Measurements from ENCODE around the gene MAP2K6. TPM values are rescaled to one million over a fixed set of nuclear protein-coding genes. Genes with fewer than 3 reads are reported as not detected.

Gene MAP2K6
- total RNA-seq, 1 donor from 2014 or later: 30.5 TPM

DNA sequence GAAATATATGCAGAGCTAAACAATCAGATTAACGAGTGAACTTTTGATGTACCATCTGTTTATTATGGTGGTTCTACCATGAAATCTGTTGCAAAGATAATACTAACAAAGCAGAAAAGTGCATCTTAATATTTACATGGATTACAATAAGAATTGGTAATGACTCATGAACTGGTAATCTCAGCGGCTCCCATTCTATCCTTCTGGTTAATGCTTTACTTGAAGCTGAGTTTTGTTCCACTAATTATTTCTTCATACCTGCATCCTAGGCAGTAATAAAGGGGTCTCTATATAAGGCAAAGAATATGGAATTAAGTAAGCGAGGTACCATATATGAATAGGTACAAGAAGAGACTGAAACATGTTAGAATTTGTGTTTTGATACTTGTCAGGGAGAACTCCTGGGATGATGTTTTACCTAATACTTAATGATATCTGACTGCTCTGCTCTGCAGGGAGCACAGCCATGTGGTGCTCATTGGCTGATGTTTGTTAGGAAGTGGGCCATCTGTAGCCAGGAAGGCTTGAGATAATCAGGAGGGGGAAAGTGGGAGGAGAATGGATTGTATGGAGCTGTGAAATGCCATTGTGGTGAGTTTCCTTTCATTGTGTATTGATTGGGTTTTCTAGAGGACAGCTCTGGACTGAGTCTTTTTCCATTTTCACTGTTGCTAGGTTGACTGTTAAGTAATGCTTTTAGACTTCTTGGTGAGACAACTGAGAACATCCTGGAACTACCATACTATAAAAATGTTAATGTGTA, 52.6 kb downstream of the MAP2K6 start:
- TF ChIP-seq, protein P1, sequence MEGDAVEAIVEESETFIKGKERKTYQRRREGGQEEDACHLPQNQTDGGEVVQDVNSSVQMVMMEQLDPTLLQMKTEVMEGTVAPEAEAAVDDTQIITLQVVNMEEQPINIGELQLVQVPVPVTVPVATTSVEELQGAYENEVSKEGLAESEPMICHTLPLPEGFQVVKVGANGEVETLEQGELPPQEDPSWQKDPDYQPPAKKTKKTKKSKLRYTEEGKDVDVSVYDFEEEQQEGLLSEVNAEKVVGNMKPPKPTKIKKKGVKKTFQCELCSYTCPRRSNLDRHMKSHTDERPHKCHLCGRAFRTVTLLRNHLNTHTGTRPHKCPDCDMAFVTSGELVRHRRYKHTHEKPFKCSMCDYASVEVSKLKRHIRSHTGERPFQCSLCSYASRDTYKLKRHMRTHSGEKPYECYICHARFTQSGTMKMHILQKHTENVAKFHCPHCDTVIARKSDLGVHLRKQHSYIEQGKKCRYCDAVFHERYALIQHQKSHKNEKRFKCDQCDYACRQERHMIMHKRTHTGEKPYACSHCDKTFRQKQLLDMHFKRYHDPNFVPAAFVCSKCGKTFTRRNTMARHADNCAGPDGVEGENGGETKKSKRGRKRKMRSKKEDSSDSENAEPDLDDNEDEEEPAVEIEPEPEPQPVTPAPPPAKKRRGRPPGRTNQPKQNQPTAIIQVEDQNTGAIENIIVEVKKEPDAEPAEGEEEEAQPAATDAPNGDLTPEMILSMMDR (IDR thresholded peaks at IDR 0.05; ENCODE audit: unreplicated experiment): no peak
- peak overlapping the region; percentile 98 for H3K27ac Mint-ChIP-seq (ENCODE audit: unreplicated experiment)
- H3K36me3 Mint-ChIP-seq (ENCODE audit: low read depth, unreplicated experiment): peaks cover 4% of the 10 kb centered on the region
- peak; percentile 46 for DNase-seq (ENCODE audit: low spot score)
- H3K4me1 Mint-ChIP-seq (ENCODE audit: unreplicated experiment): peaks cover 41% of the 10 kb centered on the region
- peaks cover 4% of the 10 kb centered on the region for H3K27me3 Mint-ChIP-seq (ENCODE audit: unreplicated experiment)
- H3K9me3 Mint-ChIP-seq (ENCODE audit: unreplicated experiment): no peaks in the 10 kb centered on the region
- no peak overlapping the region for H3K4me3 Mint-ChIP-seq (ENCODE audit: unreplicated experiment)

- TF ChIP-seq, protein P1 (IDR thresholded peaks at IDR 0.05; ENCODE audit: unreplicated experiment): no peak
- Mint-ChIP-seq H3K27me3 (ENCODE audit: unreplicated experiment) (peaks cover 2% of the 10 kb centered on the region), H3K4me1 (ENCODE audit: unreplicated experiment) (peaks cover 41% of the 10 kb centered on the region), H3K27ac (ENCODE audit: unreplicated experiment) (peak overlapping the region; percentile 98), H3K4me3 (ENCODE audit: unreplicated experiment) (peak overlapping the region; percentile 21), H3K36me3 (ENCODE audit: low read depth, unreplicated experiment) (peaks cover 4% of the 10 kb centered on the region), H3K9me3 (ENCODE audit: unreplicated experiment) (no peaks in the 10 kb centered on the region)
- DNase-seq (ENCODE audit: low spot score): no peak
Observed at GRCh38 chr17:69468207-69468606, 53.7 kb downstream of the MAP2K6 start.

- Mint-ChIP-seq H3K4me1 (ENCODE audit: unreplicated experiment) (peaks cover 32% of the 10 kb centered on the region), H3K27ac (ENCODE audit: unreplicated experiment) (peak overlapping the region; percentile 24), H3K9me3 (ENCODE audit: unreplicated experiment) (no peaks in the 10 kb centered on the region), H3K36me3 (ENCODE audit: low read depth, unreplicated experiment) (peaks cover 4% of the 10 kb centered on the region), H3K27me3 (ENCODE audit: unreplicated experiment) (peaks cover 2% of the 10 kb centered on the region), H3K4me3 (ENCODE audit: unreplicated experiment) (no peak overlapping the region)
- DNase-seq (ENCODE audit: low spot score): no peak
- TF ChIP-seq, protein P1 (IDR thresholded peaks at IDR 0.05; ENCODE audit: unreplicated experiment): no peak
Observed at GRCh38 chr17:69470702-69471101, 56.2 kb downstream of the MAP2K6 start.

DNA sequence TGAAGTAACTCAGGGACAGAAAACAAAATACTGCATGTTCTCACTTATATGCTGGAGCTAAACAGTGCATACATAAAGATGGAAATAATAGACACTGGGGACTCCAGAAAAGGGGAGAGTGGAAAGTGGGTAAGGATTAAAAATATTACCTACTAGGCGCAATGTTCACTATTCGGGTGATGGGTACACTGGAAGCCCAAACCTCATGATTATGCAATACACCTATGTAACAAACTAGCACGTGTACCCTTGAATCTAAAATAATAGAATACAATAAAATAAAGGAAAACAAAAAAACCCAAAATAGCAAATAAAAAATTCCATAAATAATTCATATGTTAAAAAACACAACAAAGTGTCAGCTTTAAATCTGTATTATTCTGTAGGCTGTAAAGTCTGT, 56.9 kb downstream of the MAP2K6 start:
- Mint-ChIP-seq H3K36me3 (ENCODE audit: low read depth, unreplicated experiment) (peaks cover 4% of the 10 kb centered on the region), H3K4me1 (ENCODE audit: unreplicated experiment) (peaks cover 29% of the 10 kb centered on the region), H3K4me3 (ENCODE audit: unreplicated experiment) (no peak overlapping the region), H3K27me3 (ENCODE audit: unreplicated experiment) (peaks cover 2% of the 10 kb centered on the region), H3K9me3 (ENCODE audit: unreplicated experiment) (no peaks in the 10 kb centered on the region), H3K27ac (ENCODE audit: unreplicated experiment) (no peak overlapping the region)
- no peak for DNase-seq (ENCODE audit: low spot score)
- TF ChIP-seq, protein P1 (IDR thresholded peaks at IDR 0.05; ENCODE audit: unreplicated experiment): no peak

Data from endothelial cell (in vitro differentiated cells).